ENCODE measurements around the gene CDYL. TPM values are rescaled to one million over a fixed set of nuclear protein-coding genes. Genes with fewer than 3 reads are reported as not detected.
"Not testable (repeated sequence)": the region's sequence is repeated elsewhere in the genome, so short reads cannot be mapped to it uniquely, and the experiment has no call there.

CDYL gene
- total RNA-seq, 1 donor, result 48.4 TPM

- DNase-seq (ENCODE audit: low read depth), result no peak
- H3K4me3 ChIP-seq (ENCODE audit: low read depth, low read length), result no peak overlapping the region
- no peak for TF ChIP-seq CTCF (IDR thresholded peaks at IDR 0.05; ENCODE audit: insufficient read depth, low read length)
These were observed 43.6 kb downstream of the CDYL start for GRCh38 chr6:4819706-4820283.

GRCh38 chr6:4820704-4821276 lies 44.6 kb downstream of the CDYL start:
- TF ChIP-seq CTCF (IDR thresholded peaks at IDR 0.05; ENCODE audit: insufficient read depth, low read length), result no peak
- DNase-seq (ENCODE audit: low read depth), result no peak
- no peak overlapping the region for H3K4me3 ChIP-seq (ENCODE audit: low read depth, low read length)

DNA sequence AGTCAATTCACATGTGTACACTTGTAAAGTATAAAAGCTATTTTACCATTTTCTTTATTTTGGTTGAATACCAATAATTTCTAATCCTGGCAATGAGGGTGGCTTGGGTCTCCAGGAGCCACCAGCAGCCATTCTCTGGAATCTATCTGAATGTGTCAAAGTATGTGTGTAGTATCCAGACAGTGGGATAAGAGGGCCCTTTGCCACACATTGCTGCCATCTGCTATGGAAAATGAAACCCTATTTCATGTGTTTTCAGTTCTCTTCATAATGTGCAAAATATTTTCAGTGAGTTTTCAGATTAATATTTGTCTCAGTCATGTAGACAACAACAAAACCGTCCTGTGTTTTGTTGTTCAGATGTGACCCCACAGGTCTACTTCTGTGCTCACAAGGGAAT lies 46.3 kb downstream of the CDYL start:
- TF ChIP-seq CTCF (IDR thresholded peaks at IDR 0.05; ENCODE audit: insufficient read depth, low read length), result no peak
- H3K4me3 ChIP-seq (ENCODE audit: low read depth, low read length), result no peak overlapping the region
- DNase-seq (ENCODE audit: low read depth), result no peak

DNA sequence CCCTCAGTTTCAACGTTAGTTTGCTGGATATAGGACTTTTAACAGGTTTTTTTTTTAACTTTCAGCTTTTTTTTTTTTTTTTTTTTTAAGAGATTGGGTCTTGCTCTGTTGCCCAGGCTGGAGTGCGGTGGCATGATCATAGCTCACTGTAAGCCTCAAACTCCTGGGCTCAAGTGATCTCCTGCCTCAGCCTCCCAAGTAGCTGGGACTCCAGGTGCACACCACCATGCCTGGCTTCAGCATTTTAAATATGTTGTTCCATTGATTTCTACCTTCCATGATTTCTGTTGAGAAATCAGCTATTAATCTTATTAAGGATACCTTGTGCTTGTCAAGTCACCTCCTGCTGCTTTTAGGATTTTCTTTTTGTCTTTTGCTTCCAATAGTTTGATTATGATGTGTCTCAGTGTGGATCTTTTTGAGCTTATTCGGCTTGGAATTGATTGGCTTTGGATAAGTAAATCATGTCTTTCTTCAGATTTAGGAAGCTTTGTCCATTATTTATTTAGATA lies 52.0 kb downstream of the CDYL start:
- DNase-seq (ENCODE audit: low read depth), result no peak
- no peak for TF ChIP-seq CTCF (IDR thresholded peaks at IDR 0.05; ENCODE audit: insufficient read depth, low read length)
- H3K4me3 ChIP-seq (ENCODE audit: low read depth, low read length), result no peak overlapping the region

DNA sequence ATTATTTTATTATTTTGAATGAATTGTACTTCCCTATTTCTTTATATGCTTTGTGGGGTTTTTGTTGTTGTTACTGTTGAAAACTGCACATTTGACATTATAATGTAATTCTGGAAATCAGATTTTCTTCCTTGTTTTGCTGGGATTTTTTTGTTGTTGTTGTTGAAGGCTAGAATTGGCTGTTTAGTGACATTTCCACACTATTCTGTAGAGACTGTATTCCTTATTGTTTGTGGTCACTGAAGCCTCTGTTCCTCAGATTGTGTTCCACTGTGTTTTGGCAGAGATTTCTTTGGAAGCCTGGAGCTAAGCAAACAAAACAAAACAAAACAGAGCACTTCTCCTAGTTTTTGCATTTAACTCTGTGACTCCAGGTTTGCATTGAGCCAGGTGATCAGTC lies 52.9 kb downstream of the CDYL start:
- DNase-seq (ENCODE audit: low read depth), result no peak
- no peak for TF ChIP-seq CTCF (IDR thresholded peaks at IDR 0.05; ENCODE audit: insufficient read depth, low read length)
- no peak overlapping the region for H3K4me3 ChIP-seq (ENCODE audit: low read depth, low read length)

- not testable (repeated sequence) for DNase-seq (ENCODE audit: low read depth); H3K4me3 ChIP-seq (ENCODE audit: low read depth, low read length)
These were observed 59.3 kb downstream of the CDYL start for GRCh38 chr6:4835540-4835939.

DNA sequence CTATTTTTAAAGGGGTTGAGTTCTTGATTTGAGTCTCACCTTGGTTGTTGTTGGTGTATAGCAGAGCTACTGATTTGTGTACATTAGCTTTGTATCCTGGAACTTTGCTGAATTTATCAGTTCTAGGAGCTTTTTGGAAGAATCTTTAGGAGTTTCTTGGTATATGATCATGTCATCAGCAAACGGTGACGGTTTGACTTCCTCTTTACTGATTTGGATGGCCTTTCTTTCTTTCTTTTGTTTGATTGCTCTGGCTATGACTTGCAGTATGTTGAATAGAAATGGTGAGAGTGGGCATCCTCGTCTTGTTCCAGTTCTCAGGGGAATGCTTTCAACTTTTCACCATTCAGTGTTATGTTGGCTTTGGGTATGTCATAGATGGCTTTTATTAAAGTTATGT lies 64.0 kb downstream of the CDYL start:
- no peak overlapping the region for H3K4me3 ChIP-seq (ENCODE audit: low read depth, low read length)
- TF ChIP-seq CTCF (IDR thresholded peaks at IDR 0.05; ENCODE audit: insufficient read depth, low read length), result no peak

More for the DNA sequence above, 64.0 kb downstream of the CDYL start:
- DNase-seq (ENCODE audit: low read depth), result no peak

Data from fibroblast of the aortic adventitia (primary cell).